Fibroblast of lung (primary cell): ENCODE results near the gene ATG10.

Source experiments
- EZH2 ChIP-seq: IDR thresholded peaks from 2 replicates; pipeline ENCODE4 v1.5.1; 2012; ENCODE audit warnings: low read length, control low read depth, mild to moderate bottlenecking; ENCODE audit errors: missing control alignments
- TF ChIP-seq, protein P1 (sequence below), 2 donors: IDR thresholded peaks in 1 of 2; conservative IDR thresholded peaks in 1 of 2; 1 replicate in 1 of 2; 2 replicates in 1 of 2; pipeline ENCODE4 v1.5.1; 2011 to 2012; ENCODE audit warnings: low read length in 2 of 2, control low read depth in 1 of 2, inconsistent platforms in 1 of 2, low read depth in 1 of 2, mild to moderate bottlenecking in 1 of 2

DNA sequence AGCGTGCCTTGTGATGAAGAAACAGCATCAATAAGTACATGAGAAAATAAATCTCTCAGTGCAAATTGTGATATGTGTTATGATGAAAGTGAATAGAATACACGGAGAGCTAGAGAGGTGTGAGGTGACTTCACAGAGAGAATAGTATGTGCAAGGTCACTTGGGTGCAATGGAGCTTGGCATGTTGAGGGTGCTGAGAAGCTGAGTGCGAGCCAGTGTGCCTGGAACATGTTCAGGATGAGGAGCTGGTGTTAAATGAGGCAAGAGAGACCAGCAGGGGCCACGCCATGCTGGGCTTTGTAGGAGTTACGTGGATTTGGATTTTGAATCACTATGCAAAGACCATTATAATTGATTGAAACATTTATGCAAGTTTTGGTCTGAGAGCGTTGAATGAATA is 319.1 kb downstream of the ATG10 start:
- TF ChIP-seq, protein P1, sequence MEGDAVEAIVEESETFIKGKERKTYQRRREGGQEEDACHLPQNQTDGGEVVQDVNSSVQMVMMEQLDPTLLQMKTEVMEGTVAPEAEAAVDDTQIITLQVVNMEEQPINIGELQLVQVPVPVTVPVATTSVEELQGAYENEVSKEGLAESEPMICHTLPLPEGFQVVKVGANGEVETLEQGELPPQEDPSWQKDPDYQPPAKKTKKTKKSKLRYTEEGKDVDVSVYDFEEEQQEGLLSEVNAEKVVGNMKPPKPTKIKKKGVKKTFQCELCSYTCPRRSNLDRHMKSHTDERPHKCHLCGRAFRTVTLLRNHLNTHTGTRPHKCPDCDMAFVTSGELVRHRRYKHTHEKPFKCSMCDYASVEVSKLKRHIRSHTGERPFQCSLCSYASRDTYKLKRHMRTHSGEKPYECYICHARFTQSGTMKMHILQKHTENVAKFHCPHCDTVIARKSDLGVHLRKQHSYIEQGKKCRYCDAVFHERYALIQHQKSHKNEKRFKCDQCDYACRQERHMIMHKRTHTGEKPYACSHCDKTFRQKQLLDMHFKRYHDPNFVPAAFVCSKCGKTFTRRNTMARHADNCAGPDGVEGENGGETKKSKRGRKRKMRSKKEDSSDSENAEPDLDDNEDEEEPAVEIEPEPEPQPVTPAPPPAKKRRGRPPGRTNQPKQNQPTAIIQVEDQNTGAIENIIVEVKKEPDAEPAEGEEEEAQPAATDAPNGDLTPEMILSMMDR (conservative IDR thresholded peaks at IDR 0.05 in 1 of 2, IDR thresholded peaks at IDR 0.05 in 1 of 2; ENCODE audit: low read depth in 1 of 2, low read length in 2 of 2): no peak
- no peak for TF ChIP-seq EZH2
